ENCODE results near the gene DHRS7B. TPM values are rescaled to one million over a fixed set of nuclear protein-coding genes. Genes with fewer than 3 reads are reported as not detected.
"Not testable (repeated sequence)": the region's sequence is repeated elsewhere in the genome, so short reads cannot be mapped to it uniquely, and the experiment has no call there.

The DHRS7B gene
- 17.7 TPM for polyA plus RNA-seq (2013, experiment 1 of 2)
- 15.1 TPM for polyA plus RNA-seq (2013, experiment 2 of 2)

- peak within 1 kb of the TSS; percentile 73 for H3K27ac ChIP-seq (ENCODE audit: low read depth, low read length, severe bottlenecking)
These were observed at the start of gene DHRS7B for GRCh38 chr17:21126645-21127508. Gene DHRS7B (plus strand): TSS chr17:21126964. CDS start chr17:21126972, 8 bp downstream.

GRCh38 chr17:21077281-21077680 is 49.5 kb upstream of the DHRS7B start:
- H3K27ac ChIP-seq (ENCODE audit: low read depth, low read length, severe bottlenecking): no peak overlapping the region
- 90 to 100% methylated on average over 2 of the region's 2 CpGs for WGBS, 2 experiments (ENCODE audit: insufficient coverage in 2 of 2)

More at GRCh38 chr17:21126645-21127508, at the start of gene DHRS7B:
- Histone ChIP-seq H3K4me3 (ENCODE audit: extremely low read depth, insufficient read depth, low read length, poor library complexity, severe bottlenecking) (peak within 1 kb of the TSS; percentile 80), H3K4me1 (ENCODE audit: control insufficient read depth, insufficient read depth, low read length, poor library complexity, severe bottlenecking) (no peaks in the 10 kb centered on the region), H3K9me3 (ENCODE audit: control insufficient read depth, low read length) (no peaks in the 10 kb centered on the region), H3K36me3 (ENCODE audit: control insufficient read depth, insufficient read depth, low read length) (no peaks in the 10 kb centered on the region)
- 0 to 2% methylated on average over 55 to 61 of the region's 66 CpGs for WGBS, 2 experiments (ENCODE audit: insufficient coverage in 2 of 2)

GRCh38 chr17:21078016-21078780 is 48.6 kb upstream of the DHRS7B start:
- WGBS, 2 experiments (ENCODE audit: insufficient coverage in 2 of 2): 85 to 95% methylated on average over 11 of the region's 11 CpGs
- H3K4me1 ChIP-seq (ENCODE audit: control insufficient read depth, insufficient read depth, low read length, poor library complexity, severe bottlenecking): no peaks in the 10 kb centered on the region
- no peaks in the 10 kb centered on the region for H3K36me3 ChIP-seq (ENCODE audit: control insufficient read depth, insufficient read depth, low read length)
- no peak overlapping the region for H3K27ac ChIP-seq (ENCODE audit: low read depth, low read length, severe bottlenecking)
- H3K9me3 ChIP-seq (ENCODE audit: control insufficient read depth, low read length): no peaks in the 10 kb centered on the region
- H3K4me3 ChIP-seq (ENCODE audit: extremely low read depth, insufficient read depth, low read length, poor library complexity, severe bottlenecking): no peak overlapping the region

More at GRCh38 chr17:21077281-21077680, 49.5 kb upstream of the DHRS7B start:
- no peaks in the 10 kb centered on the region for H3K4me1 ChIP-seq (ENCODE audit: control insufficient read depth, insufficient read depth, low read length, poor library complexity, severe bottlenecking)
- no peaks in the 10 kb centered on the region for H3K36me3 ChIP-seq (ENCODE audit: control insufficient read depth, insufficient read depth, low read length)
- H3K9me3 ChIP-seq (ENCODE audit: control insufficient read depth, low read length): no peaks in the 10 kb centered on the region
- H3K4me3 ChIP-seq (ENCODE audit: extremely low read depth, insufficient read depth, low read length, poor library complexity, severe bottlenecking): no peak overlapping the region

- Histone ChIP-seq H3K4me3 (ENCODE audit: extremely low read depth, insufficient read depth, low read length, poor library complexity, severe bottlenecking) (no peak overlapping the region), H3K36me3 (ENCODE audit: control insufficient read depth, insufficient read depth, low read length) (no peaks in the 10 kb centered on the region), H3K27ac (ENCODE audit: low read depth, low read length, severe bottlenecking) (no peak overlapping the region), H3K9me3 (ENCODE audit: control insufficient read depth, low read length) (no peaks in the 10 kb centered on the region), H3K4me1 (ENCODE audit: control insufficient read depth, insufficient read depth, low read length, poor library complexity, severe bottlenecking) (no peaks in the 10 kb centered on the region)
- WGBS, 2 experiments (ENCODE audit: insufficient coverage in 2 of 2): 87 to 91% methylated on average over 6 to 7 of the region's 7 CpGs
These were observed 47.6 kb upstream of the DHRS7B start for GRCh38 chr17:21079196-21079595.

- no peaks in the 10 kb centered on the region for H3K4me1 ChIP-seq (ENCODE audit: control insufficient read depth, insufficient read depth, low read length, poor library complexity, severe bottlenecking)
- H3K9me3 ChIP-seq (ENCODE audit: control insufficient read depth, low read length): no peaks in the 10 kb centered on the region
- 78 to 79% methylated on average over 5 of the region's 5 CpGs for WGBS, 2 experiments (ENCODE audit: insufficient coverage in 2 of 2)
- no peak overlapping the region for H3K27ac ChIP-seq (ENCODE audit: low read depth, low read length, severe bottlenecking)
- no peaks in the 10 kb centered on the region for H3K36me3 ChIP-seq (ENCODE audit: control insufficient read depth, insufficient read depth, low read length)
- H3K4me3 ChIP-seq (ENCODE audit: extremely low read depth, insufficient read depth, low read length, poor library complexity, severe bottlenecking): no peak overlapping the region
These were observed 44.7 kb upstream of the DHRS7B start for GRCh38 chr17:21082001-21082436.

GRCh38 chr17:21085280-21085679 is 41.5 kb upstream of the DHRS7B start:
- H3K36me3 ChIP-seq (ENCODE audit: control insufficient read depth, insufficient read depth, low read length); H3K27ac ChIP-seq (ENCODE audit: low read depth, low read length, severe bottlenecking); H3K4me3 ChIP-seq (ENCODE audit: extremely low read depth, insufficient read depth, low read length, poor library complexity, severe bottlenecking); H3K9me3 ChIP-seq (ENCODE audit: control insufficient read depth, low read length); H3K4me1 ChIP-seq (ENCODE audit: control insufficient read depth, insufficient read depth, low read length, poor library complexity, severe bottlenecking): not testable (repeated sequence)
- 100% methylated on average over 1 of the region's 1 CpG; no CpG with 5 or more reads in 1 of the 2 experiments for WGBS, 2 experiments (ENCODE audit: insufficient coverage in 2 of 2)

GRCh38 chr17:21085707-21086106 is 41.1 kb upstream of the DHRS7B start:
- Histone ChIP-seq H3K4me3 (ENCODE audit: extremely low read depth, insufficient read depth, low read length, poor library complexity, severe bottlenecking) (no peak overlapping the region), H3K27ac (ENCODE audit: low read depth, low read length, severe bottlenecking) (no peak overlapping the region), H3K4me1 (ENCODE audit: control insufficient read depth, insufficient read depth, low read length, poor library complexity, severe bottlenecking) (no peaks in the 10 kb centered on the region), H3K36me3 (ENCODE audit: control insufficient read depth, insufficient read depth, low read length) (no peaks in the 10 kb centered on the region), H3K9me3 (ENCODE audit: control insufficient read depth, low read length) (no peaks in the 10 kb centered on the region)
- whole genome bisulfite sequencing, 2 experiments (ENCODE audit: insufficient coverage in 2 of 2): 88 to 94% methylated on average over 22 to 23 of the region's 32 CpGs

- Histone ChIP-seq H3K36me3 (ENCODE audit: control insufficient read depth, insufficient read depth, low read length) (no peaks in the 10 kb centered on the region), H3K27ac (ENCODE audit: low read depth, low read length, severe bottlenecking) (no peak overlapping the region), H3K4me1 (ENCODE audit: control insufficient read depth, insufficient read depth, low read length, poor library complexity, severe bottlenecking) (no peaks in the 10 kb centered on the region), H3K4me3 (ENCODE audit: extremely low read depth, insufficient read depth, low read length, poor library complexity, severe bottlenecking) (no peak overlapping the region), H3K9me3 (ENCODE audit: control insufficient read depth, low read length) (no peaks in the 10 kb centered on the region)
- WGBS, 2 experiments (ENCODE audit: insufficient coverage in 2 of 2): no CpG with 5 or more reads among the region's 1 CpG
These were observed 37.6 kb upstream of the DHRS7B start for GRCh38 chr17:21089145-21089544.

GRCh38 chr17:21089933-21090901 is 36.5 kb upstream of the DHRS7B start:
- 80 to 85% methylated on average over 2 to 3 of the region's 7 CpGs for WGBS, 2 experiments (ENCODE audit: insufficient coverage in 2 of 2)
- Histone ChIP-seq H3K36me3 (ENCODE audit: control insufficient read depth, insufficient read depth, low read length) (no peaks in the 10 kb centered on the region), H3K4me3 (ENCODE audit: extremely low read depth, insufficient read depth, low read length, poor library complexity, severe bottlenecking) (no peak overlapping the region), H3K9me3 (ENCODE audit: control insufficient read depth, low read length) (no peaks in the 10 kb centered on the region), H3K27ac (ENCODE audit: low read depth, low read length, severe bottlenecking) (no peak overlapping the region), H3K4me1 (ENCODE audit: control insufficient read depth, insufficient read depth, low read length, poor library complexity, severe bottlenecking) (no peaks in the 10 kb centered on the region)
